SIG-M5 treated with dmso at 0.1 percent for 504 hours (cell line): ENCODE data around the gene JMJD1C.
A peak's percentile ranks its signal among the peaks of the same experiment; 100 is the strongest.
"Not testable (repeated sequence)": the region's sequence is repeated elsewhere in the genome, so short reads cannot be mapped to it uniquely, and the experiment has no call there.

Experiments
- DNase-seq: peaks from one replicate; lab custom pipeline; 2025; ENCODE audit not compliant: unreplicated experiment; lab: John Stamatoyannopoulos, UW

JMJD1C gene

DNA sequence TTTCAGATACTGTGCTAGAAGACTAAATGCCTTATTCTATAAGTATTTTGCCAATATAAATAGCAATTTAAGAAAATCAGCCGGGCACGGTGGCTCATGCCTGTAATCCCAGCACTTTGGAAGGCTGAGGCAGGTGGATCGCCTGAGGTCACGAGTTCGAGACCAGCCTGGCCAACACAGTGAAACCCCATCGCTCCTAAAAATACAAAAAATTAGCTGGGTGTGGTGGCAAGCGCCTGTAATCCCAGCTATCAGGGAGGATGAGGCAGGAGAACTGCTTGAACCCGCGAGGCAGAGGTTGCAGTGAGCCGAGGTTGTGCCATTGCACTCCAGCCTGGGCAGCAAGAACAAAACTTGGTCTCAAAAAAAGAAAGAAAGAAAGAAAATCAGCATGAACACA lies 230.6 kb downstream of the JMJD1C start:
- not testable (repeated sequence) for DNase-seq

DNA sequence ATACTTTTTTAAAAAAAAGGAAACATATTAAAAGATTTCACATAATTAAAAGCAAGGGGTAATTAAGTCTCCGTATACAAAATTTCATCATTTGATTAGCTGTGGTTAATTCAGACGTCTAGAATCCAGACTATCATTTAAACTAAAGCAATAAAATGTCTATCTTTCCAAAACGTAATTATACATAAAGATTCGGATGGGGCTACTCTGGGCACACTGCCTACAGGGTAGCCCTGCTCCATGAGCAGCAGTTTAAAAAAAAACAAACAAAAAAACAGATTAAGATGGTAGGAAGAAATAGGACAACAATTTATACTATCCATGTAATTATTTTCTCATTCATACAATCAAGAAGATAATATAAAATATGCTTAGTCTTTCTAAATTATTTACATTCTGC lies 236.6 kb downstream of the JMJD1C start:
- DNase-seq: no peak

DNA sequence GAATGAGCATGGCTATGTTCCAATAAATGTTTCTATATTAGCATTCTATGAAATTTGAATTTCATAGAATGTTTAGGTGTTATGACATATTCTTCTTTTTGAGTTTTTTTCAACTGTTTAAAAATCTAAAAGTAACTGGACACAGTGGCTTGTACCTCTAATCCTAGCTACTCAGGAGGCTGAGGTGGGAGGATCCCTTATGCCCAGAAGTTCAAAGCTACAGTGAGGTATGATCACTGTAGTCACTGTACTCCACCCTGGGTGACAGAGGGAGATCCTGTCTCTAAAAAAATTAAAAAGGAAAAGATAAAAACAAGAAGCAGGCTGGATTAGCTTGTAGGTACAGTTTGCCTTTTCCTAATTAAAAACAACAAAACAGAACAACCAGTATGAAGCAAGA lies 237.5 kb downstream of the JMJD1C start:
- DNase-seq: no peak

DNA sequence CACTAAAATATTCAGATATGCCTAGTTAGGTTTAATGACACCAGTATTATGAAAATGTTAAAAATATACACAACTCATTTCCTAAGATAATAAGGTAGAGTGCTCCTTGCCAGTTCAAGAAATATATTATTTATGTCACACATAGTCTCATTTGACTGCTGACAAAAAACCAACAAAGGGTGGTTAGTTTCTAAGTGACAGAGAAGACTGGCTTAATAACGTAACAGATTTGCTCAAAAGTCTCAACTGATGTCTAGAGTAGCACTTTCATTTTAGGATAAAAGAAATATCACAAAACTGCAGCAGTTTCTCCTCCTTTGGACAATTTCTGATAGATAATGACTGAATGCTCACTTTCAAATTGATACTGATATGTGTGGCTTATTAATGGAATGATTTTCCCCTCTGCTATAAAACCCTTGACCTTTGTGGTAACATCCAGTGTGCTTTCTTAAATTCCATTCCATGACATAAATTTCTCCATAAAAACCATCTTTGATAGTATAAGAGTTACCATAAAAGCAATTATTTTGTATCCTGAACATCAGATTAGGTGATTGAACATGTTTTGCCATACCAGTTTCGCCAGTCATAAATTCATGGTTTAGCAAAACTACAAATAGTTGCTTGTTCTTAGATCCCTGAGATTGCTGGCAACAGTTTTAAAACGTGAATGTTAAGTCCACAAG lies 238.4 kb downstream of the JMJD1C start:
- DNase-seq: no peak

DNA sequence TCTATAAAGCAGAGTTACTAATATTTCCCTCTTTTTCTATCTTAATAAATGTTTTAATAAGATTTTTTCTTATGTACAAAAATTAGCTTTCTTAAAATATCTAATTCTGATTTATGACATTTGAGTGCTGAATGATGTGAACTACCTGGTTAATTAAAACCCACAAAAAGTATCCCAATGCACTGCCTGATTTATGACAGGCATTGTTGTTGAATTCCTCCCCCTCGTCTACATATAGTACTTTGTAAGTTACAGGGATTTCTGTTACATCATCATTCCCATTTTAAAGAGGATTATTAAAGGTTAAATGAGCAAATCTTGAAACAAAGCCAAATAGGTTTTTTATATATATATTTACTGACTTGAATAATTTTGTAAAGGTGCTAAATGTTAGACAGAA lies 241.5 kb downstream of the JMJD1C start:
- no peak for DNase-seq

DNA sequence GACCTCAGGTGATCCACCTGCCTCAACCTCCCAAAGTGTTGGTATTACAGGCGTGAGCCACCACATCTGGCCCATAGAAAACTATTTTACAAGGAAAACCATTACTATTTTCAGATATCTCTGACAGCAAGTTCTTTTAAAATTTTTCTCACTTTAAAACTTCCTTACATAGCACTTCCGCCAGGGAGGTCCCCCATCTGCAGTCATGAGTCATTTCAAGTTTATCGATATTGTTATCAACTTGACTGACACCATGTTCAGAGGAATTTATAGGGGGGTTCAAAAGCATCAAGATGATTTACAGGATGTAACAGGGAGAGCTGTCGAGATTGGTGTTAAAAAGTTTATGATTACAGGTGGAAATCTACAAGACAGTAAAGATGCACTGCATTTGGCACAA lies 243.8 kb downstream of the JMJD1C start:
- DNase-seq: no peak

DNA sequence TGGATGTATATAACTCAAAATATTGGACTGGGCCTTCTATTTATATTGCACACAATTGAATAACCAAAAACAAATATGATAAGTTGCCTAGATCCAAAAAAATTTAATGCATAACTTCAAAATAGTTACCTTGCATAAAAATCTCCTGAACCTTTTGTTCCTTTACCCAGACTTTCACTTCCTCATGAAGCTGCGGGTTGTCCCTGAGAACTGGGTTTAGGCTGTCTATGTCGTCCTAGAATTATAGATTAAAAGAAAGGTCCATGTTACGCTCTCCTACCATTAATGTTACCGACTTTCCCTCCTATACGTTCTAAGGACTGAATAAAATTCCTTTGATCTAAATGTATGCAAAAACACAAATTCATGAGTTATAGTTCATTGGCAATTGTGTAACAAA lies 246.0 kb downstream of the JMJD1C start:
- peak; percentile 9 for DNase-seq

DNA sequence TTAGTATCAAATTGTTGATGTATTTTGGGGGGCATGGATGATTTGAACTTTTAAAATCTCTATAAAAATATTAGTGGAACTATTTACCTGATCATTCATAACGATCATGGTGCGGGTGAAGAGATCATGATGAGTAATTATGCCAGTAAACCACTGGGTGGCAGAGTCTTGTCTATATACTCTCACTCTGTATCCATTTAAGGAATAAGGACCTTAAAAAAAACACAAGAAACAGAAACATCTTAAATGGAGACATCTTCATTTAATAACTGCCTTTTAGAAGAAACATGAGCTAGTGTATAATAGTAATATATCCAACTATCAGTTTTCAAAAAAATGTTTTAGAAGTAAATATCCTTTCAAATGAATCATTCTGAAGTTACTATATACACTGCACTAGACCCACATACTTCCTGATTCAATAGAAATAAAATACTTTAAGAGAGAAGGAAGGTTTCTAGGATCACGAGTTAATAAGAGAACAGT lies 248.6 kb downstream of the JMJD1C start:
- DNase-seq: peak; percentile 62

DNA sequence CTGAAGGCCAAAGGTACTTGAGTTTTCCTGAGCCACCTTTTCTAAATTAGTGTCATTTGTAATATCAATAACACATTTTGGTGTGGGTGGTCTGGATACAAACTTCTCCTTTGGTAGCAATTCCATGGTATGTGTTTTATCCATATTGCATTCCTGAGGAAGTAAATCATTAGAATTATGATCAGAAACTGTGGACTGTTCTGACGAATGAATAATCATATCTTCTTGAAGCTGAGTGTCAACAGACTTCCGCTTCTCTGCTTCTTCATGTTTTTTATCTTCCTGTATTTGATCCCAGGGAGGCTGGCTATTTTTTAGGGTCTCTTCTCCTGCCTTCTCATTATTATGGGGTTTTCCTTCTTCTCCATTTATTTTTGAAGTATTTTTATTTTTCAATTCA lies 251.2 kb downstream of the JMJD1C start:
- DNase-seq: no peak

DNA sequence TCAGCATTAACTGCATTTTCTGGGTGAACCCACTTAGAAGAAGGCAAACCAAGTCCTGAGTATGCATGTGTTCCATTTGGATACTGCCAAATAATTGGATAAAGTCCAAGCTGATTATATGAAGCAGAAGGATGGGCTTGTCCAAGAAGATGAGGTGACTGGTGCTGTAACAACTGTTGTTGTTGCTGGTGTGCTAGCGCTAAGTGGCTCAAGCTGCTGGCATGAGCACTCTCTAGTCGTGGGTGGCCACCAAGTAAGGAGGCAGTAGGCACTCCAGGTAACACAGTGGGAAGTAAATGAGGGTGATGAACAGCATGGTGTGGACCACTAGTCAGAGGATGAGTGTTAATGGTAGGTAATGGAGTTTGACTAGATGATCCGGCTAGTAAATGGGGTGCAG lies 252.3 kb downstream of the JMJD1C start:
- no peak for DNase-seq

DNA sequence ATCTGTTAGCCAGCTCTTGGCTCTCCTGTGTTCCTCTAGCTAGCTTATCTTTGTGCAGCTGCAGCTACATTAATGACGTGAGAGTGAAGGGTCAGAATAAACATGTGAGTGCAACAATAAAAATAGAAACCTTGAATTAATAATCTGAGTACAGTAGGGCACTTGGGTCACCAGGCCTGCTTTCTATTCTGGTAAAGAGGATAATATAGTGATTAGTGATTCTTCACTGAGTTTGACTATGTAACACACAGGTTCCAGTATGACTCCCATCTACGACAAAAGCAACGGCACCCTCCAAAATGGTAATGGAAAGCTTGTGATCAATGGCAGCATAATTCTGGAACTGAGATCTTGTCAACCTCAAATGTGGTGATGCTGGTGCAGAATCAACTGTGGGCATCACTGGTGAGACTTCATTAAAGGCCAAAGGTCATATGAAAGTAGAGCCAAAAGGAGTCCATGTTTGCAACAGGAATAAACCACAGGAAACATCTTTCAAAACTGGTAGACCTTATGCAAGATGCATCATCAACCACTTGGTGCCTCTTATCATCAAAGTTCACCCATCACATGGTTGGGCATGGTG lies 255.1 kb downstream of the JMJD1C start:
- DNase-seq: no peak

DNA sequence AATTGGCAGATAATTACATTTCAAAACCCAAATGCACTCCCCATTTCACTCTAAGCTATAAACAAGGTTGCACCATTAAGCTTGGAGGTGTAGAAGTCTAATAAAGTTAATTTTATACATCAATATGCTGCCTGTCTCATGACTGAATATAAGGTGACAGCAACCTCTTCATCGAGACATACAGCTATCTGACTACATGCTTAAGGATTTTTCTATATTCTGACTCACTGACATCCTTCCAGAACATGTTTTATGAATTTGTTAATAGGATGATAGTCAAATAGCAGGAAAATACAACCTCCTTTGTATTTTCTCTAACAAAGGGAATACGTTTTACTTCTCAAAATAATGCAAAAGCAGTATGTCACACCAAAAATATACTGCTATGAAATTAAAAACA lies 256.1 kb downstream of the JMJD1C start:
- DNase-seq: no peak

DNA sequence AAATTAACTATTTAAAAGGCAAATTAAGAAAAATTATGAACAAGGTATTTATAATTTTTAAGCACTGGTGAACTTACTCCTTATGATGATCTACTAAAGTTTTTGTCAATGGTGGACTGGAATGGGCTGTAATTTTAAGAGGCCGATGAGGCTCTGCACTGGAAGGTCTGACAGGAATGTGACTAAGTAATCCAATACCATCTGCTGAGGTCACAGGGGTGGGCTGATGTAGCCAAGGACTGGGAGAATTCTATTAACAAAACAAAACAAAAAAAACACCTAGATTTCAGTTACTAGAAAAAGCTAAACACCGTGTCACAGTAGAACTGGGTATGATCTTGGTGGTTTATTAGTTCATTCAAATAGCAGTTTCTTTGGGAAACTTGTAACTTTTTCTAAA lies 256.8 kb downstream of the JMJD1C start:
- DNase-seq: no peak

DNA sequence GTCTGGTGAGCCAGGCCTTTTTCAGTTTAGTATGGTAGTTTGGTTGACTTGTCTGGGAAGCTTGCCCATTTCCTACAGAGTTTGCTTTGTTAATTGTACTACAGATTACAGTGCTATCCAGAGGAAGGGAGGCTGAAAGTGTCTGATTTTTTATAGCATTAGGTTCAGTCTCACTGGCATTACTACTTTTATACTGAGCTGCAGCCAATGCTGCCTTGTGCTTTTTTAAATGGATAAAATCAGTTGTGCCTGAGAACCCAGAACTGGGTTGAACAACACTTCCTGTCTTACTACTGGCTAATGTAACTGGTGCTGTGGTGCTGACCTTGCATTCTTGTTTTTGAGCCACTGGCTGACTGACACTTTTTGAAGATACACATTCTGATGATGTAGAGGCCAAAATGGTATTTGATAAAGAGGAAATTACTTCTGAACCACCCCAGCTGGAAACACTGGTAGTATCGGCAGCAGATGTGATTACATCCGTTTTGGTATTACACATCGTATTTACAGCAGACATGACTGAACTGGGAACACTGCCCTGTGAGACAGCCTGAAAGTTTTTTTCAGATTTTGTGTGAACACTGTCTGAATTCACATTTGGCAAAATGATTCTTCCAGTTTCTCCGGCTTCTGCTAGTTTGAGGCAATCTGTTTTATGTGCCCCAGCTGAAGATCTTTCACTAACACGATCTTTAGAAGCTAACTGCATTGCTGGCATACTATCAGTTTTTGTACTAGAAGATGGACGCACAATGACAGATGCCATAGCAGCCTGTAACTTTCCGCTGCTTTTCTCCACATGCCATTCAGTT lies 258.6 kb downstream of the JMJD1C start:
- no peak for DNase-seq

DNA sequence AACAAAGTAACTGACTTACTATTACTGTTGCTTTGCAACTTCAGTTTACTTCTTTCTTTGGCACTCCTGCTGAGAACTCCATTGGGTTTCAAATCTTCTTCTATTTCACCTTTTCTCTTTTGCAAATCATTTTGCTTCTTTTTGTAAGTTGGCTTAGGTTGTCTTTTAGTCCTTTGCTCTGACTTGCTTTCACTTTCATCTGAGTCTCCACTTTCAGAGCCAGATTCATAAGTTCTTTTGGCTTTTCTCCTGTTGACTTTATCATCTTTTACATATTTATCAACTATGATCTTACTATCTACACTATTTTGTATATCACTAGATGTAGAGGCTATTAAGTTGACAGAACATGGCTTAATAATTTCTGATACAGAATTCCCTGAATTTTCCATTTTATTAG lies 259.2 kb downstream of the JMJD1C start:
- no peak for DNase-seq

DNA sequence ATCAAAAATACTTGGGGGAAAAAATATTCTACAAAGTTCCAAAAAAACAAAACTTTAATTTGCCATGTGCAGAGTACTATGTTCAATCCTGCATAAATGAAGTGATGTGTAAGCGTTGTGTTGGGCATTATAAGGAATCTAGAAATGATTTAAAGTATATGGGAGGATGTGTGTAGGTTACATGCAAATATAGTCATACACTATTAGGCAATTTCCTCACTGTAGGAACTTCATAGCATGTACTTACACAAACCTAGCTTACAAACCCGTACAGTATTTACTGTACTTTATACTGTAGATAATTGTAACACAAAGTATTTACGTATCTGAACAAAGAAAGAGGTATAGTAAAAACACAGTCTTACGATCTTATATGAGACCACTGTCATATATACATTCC lies 260.4 kb downstream of the JMJD1C start:
- DNase-seq: no peak

DNA sequence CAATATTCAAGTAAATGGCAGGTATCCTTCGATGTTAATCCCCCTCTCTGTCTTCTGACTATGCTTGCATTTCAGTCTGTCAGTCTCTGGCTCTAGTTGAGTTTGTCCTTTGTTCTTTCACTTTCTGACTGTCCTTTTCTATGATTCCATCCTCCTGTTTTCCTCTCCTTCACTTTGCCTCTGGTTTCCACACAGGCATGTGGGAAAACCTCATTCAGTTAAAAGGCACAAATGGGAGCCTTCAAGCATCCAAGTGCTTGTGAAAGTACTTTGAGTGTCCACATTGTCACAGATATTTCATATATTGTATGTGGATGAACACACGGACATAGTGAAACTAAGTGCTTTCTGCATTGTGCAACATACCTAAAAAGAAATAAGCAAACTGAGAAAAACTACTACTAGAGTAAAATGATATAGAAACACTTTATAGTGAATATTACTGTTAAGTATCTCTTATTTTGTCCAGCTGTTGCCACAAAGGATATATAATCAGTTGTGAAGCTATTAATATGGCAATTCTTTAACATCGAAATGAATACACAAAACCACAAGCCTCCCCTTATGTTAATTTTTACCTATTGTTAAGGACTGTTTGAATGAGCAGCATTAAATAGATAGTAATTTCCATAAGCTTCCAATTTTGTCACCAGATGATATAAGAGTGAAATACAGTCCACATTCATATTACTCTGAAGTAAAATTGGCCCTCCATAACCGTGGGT lies 260.9 kb downstream of the JMJD1C start:
- DNase-seq: no peak

DNA sequence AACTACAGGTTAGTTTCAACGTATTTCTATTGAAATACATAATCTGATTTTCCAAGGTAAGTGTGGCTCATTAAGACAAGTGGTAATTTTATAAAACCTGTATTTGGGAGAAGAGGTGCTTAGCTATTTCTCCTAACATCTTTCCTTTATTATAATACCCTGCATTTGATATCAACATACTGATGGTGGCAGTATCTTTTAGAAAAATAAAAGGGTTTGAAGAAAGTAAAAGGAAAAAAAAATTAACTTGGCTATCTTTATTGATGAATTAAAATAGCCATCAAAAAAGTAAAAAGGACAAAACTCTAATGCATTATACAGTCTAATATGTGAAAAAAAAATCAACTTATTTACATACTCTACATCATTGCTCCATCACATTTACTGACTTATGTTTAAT lies 264.7 kb downstream of the JMJD1C start:
- no peak for DNase-seq

DNA sequence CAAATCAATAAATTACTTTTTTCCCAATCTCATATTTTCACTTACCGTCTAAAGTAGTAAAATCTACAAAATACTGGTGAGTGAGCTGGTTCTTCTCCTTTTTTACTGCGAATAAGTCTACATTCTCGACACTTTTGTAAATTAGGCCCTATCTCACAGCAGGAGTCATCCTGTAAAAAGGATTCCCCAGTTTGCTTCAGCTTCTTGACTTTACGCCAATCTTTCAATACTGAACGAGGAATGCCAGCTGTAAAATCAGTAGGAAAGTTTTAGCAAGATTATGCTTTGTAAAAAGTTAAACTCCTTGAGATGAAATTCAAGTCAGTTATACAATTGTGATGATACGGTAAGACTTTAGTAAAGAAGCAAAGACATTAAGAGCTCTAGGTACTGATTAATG lies 265.3 kb downstream of the JMJD1C start:
- DNase-seq: no peak

DNA sequence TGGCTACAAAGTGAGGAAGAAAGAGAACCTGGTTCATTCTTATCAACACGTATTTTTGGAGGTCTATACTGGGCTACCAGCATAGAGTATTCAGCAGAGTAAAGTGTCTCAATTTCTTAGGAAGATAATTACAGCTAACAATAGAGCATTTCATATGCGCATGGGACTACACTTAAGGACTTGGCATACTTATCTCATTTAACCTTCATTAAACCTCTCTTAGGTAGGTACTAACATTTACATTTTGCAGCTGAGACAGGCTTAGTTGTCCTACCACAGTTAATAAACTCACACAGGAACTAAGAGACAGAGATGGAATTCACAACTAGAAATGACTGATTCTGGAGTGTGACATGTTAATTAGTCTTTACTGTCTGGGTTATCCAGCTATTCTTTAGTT lies 266.1 kb downstream of the JMJD1C start:
- DNase-seq: no peak

DNA sequence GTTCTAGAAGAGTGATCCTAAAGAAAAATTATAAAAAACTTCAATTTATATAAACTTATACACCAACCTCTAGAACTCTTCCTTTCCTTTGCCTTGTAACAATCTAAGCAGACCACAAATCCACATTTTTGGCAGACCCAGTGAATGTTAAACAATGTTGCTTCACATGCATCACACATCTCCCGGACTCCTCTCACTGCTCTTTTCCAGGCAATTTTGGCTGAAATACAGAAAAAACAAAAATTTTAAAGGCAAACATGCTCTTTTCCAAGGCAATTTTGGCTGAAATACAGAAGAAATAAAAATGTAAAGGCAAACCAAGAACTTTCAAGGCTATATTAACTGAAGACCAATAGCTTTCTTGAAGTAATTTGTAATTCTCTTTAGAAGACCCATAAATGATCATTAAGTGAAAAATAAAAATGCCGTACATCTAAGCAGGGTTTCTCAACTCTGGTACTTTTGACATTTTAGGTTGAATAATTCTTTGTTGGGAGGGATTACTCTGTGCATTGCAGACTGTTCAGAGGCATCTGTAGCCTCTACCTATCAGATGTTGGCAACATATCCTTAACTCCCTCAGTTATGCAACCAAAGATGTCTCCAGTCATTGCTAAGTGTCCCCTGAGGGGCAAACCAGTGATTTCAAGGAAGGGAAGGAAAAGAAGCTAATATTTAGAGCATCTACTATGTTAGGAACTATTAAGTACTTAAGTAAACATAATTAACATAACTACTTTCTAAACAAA lies 268.3 kb downstream of the JMJD1C start:
- no peak for DNase-seq
